MM.1S (cell line): ENCODE results near the gene STK16.

Experiments used
- EZH2 ChIP-seq: fragments of 300-600 bp; sonication (generic); optimal IDR thresholded peaks from 2 replicates; pipeline ENCODE3; 2017; ENCODE audit warnings: low read depth, mild to moderate bottlenecking, antibody characterized with exemption, low read length, mixed read lengths
- TF ChIP-seq, protein P1 (sequence below): fragments of 300-600 bp; sonication (generic); IDR thresholded peaks from 2 replicates; pipeline ENCODE4 v1.5.1; 2016; ENCODE audit warnings: antibody characterized with exemption, low read length, mixed read lengths

DNA sequence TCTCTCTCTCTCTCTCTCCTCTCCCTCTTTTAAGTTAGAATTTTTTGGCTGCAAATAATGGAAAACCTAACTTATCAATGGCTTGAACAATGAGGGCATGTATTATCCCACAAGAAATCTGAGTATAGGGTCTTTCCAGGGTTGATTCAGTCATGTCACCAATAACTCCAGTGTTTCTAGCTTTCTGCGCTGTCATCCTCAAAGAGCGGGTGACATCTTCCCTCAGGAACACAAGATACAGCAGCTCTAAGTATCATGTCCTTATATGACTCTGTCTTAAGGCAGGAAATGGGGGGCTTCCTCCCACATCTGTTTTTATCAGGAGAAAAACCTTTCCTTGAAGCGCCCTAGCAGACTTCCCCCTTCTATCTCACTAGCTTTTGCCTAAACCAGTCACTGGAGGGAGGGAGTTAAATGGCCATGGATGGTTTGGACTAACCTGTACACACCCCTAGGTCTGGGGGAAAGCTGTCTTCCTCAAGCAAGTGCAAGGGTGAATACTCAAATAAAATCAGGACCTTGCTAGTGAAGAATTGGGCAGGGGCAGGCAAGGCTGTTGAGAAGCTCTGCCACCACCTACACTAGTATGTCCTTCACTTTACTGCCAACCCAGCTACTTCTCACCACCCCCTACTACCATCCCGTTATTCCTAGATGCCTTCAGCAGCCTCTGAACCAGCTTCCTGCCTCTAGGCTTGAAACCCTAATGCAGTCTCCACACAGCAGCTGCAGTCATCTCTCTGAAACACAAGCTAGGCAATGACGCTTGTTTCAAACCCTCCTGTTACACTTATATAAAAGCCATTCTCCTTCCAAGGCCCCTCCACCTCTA is 16.0 kb downstream of the STK16 start:
- TF ChIP-seq, protein P1, sequence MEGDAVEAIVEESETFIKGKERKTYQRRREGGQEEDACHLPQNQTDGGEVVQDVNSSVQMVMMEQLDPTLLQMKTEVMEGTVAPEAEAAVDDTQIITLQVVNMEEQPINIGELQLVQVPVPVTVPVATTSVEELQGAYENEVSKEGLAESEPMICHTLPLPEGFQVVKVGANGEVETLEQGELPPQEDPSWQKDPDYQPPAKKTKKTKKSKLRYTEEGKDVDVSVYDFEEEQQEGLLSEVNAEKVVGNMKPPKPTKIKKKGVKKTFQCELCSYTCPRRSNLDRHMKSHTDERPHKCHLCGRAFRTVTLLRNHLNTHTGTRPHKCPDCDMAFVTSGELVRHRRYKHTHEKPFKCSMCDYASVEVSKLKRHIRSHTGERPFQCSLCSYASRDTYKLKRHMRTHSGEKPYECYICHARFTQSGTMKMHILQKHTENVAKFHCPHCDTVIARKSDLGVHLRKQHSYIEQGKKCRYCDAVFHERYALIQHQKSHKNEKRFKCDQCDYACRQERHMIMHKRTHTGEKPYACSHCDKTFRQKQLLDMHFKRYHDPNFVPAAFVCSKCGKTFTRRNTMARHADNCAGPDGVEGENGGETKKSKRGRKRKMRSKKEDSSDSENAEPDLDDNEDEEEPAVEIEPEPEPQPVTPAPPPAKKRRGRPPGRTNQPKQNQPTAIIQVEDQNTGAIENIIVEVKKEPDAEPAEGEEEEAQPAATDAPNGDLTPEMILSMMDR: no peak
- TF ChIP-seq EZH2: no peak
